Heart left ventricle (tissue), 16 donors: ENCODE measurements around the gene SLC6A3. TPM values are rescaled to one million over a fixed set of nuclear protein-coding genes. Genes with fewer than 3 reads are reported as not detected.
"Not testable (repeated sequence)": the region's sequence is repeated elsewhere in the genome, so short reads cannot be mapped to it uniquely, and the experiment has no call there.

Experiments
- ATAC-seq, 4 donors: fragments of 200-7000 bp; cut with Tn5 transposase; one replicate each; pipeline ENCODE4 v1.9.1; 2020 to 2022; ENCODE audit warnings: moderate library complexity in 4 of 4, mild to moderate bottlenecking in 3 of 4, moderate number of reproducible peaks in 1 of 4
- DNase-seq, 5 donors: peaks; one replicate each; pipeline ENCODE4 v3.0.0-alpha.2; 2020
- H3K27ac ChIP-seq, 12 donors: fragments of 200-600 bp; sonication (generic) in 4 of 12; one replicate each; pipeline versions ENCODE4 v1.5.0 to v1.8.0; 2016 to 2022; ENCODE audit warnings: mild to moderate bottlenecking in 2 of 12
- H3K27me3 ChIP-seq, 9 donors: fragments of 200-600 bp; sonication (generic) in 2 of 9; one replicate each; pipeline versions ENCODE4 v1.5.1 to v1.8.0; 2016 to 2022; ENCODE audit warnings: mild to moderate bottlenecking in 3 of 9
- H3K36me3 ChIP-seq, 9 donors: fragments of 200-600 bp; sonication (generic) in 2 of 9; one replicate each; pipeline versions ENCODE4 v1.5.0 to v1.8.0; 2018 to 2022; ENCODE audit warnings: mild to moderate bottlenecking in 2 of 9
- H3K4me1 ChIP-seq, 12 donors: fragments of 200-600 bp; sonication (generic) in 4 of 12; one replicate each; pipeline versions ENCODE4 v1.5.0 to v1.8.0; 2016 to 2022; ENCODE audit warnings: mild to moderate bottlenecking in 3 of 12
- H3K4me3 ChIP-seq, 12 donors: fragments of 200-600 bp; sonication (generic) in 4 of 12; one replicate each; pipeline versions ENCODE4 v1.5.0 to v1.8.0; 2017 to 2022; ENCODE audit warnings: mild to moderate bottlenecking in 9 of 12, moderate library complexity in 4 of 12
- H3K9me3 ChIP-seq, 12 donors: fragments of 200-600 bp; sonication (generic) in 4 of 12; one replicate each; pipeline versions ENCODE4 v1.5.0 to v1.8.0; 2016 to 2022; ENCODE audit warnings: mild to moderate bottlenecking in 1 of 12
- CTCF ChIP-seq, 12 donors: fragments of 200-600 bp; sonication (generic) in 4 of 12; IDR thresholded peaks; one replicate each; pipeline versions ENCODE4 v1.5.0 to v1.8.0; 2018 to 2022; ENCODE audit warnings: antibody characterized with exemption in 12 of 12, mild to moderate bottlenecking in 5 of 12
- POLR2A ChIP-seq, 2 donors: fragments of 450-650 bp; IDR thresholded peaks; one replicate each; pipeline ENCODE4 v1.6.1; 2017; ENCODE audit warnings: antibody characterized with exemption in 2 of 2, mild to moderate bottlenecking in 2 of 2, moderate library complexity in 2 of 2
- WGBS, 4 donors: extraction: QIAGEN DNeasy Blood & Tissue Kit in 2 of 4; methylation state at CpG; one replicate each; pipeline versions ENCODE4 v1.1.5 to v1.1.7; 2013 to 2018; 5-methylcytosine and 5-hydroxymethylcytosine counted together
- intact Hi-C, 10 donors: fragments of 100-400 bp; cut with DNase I; formaldehyde crosslinking; loops; one replicate each; pipeline versions ENCODE4 v1.11.1 to v1.14.2; 2022
- polyA plus RNA-seq, 2 donors: library from polyadenylated mRNA; stranded (reverse); fragments of 200-250 nt; gene quantifications; one replicate each; pipeline ENCODE4 v1.2.3, GENCODE V29; 2013
- total RNA-seq, 9 donors: library from RNA; depleted of rRNA in 2 of 9; stranded (reverse); fragments of >200 nt in 2 of 9; fragmentation: NEBNext Ultra II Directional in 3 of 9; extraction: Animal tissue kit (Norgen Biotek cat#: 25700) in 3 of 9; gene quantifications; one replicate each; pipeline versions ENCODE4 v1.1.0 to v1.2.4, GENCODE V29; 2016 to 2023
- donor health status: ischemic (EF 13 %, LVEDD 7.1; RV severe dilation, severe dysfunction).
- donor health status: healthy with polysubstance abuse.
- donor health status: DM: no; HTN: yes; CAD: no.
- donor health status: DM: no; HTN: no; CAD: no.
- donor health status: ischemic (EF 25% LVEDD 6.9; RV normal size, moderate dysfunction).
- donor health status: ischemic (EF 25% LVEDD 5.7; RV mildly dilated, moderate dysfunction).
- donor health status: healthy.
- donor health status: DM: yes; HTN: yes; CAD: no.
- donor health status: ischemic (EF 35%, LVEDD 5.7; RV mildly dilated, moderate dysfunction).
- donor health status: nonischemic (EF 11% LVEDD 7.7; RV severe dilation, severe dysfunction).
- donor health status: DM: yes; HTN: yes; CAD: no.
- donor health status: PGD.
- donor health status: ischemic (EF 29% LVEDD 5.4; RV normal size, mild dysfunction).
- donor health status: nonischemic (EF 23%, LVEDD 6.1; RV moderate dilation, normal function).

Gene SLC6A3
- total and polyA plus RNA-seq, 11 donors, result 0.06 to 0.29 (median 0.11) TPM; not detected in 7

GRCh38 chr5:1461396-1461795 is 16.2 kb upstream of the SLC6A3 start:
- DNase-seq, result peak in 1 of 5 donors; percentile 9
- TF ChIP-seq CTCF (IDR thresholded peaks at IDR 0.05) (no peak), POLR2A (IDR thresholded peaks at IDR 0.05) (no peak)

GRCh38 chr5:1460054-1460682 is 14.9 kb upstream of the SLC6A3 start:
- Histone ChIP-seq H3K9me3 (peaks cover 0 to 21% (median 3%) of the 10 kb centered on the region in 12 donors), H3K36me3 (peaks cover 0 to 42% (median 32%) of the 10 kb centered on the region in 9 donors), H3K27me3 (no peaks in the 10 kb centered on the region), H3K4me1 (no peaks in the 10 kb centered on the region), H3K27ac (no peak overlapping the region), H3K4me3 (no peak overlapping the region)
- DNase-seq, result peak in 1 of 5 donors; percentile 12
- intact Hi-C loops, result no loop called here
- 79 to 84% (median 82%) methylated on average over 15 to 16 of the region's 16 CpGs for WGBS, 4 donors
- no peak for TF ChIP-seq POLR2A (IDR thresholded peaks at IDR 0.05)
- TF ChIP-seq CTCF (IDR thresholded peaks at IDR 0.05), result no peak
- no peak for ATAC-seq

More at GRCh38 chr5:1461396-1461795, 16.2 kb upstream of the SLC6A3 start:
- intact Hi-C loops, result no loop called here
- H3K27ac ChIP-seq, result no peak overlapping the region
- H3K4me3 ChIP-seq, result no peak overlapping the region
- H3K36me3 ChIP-seq, result peaks cover 0 to 54% (median 38%) of the 10 kb centered on the region in 9 donors
- H3K4me1 ChIP-seq, result no peaks in the 10 kb centered on the region
- ATAC-seq, result no peak
- H3K9me3 ChIP-seq, result peaks cover 0 to 12% (median 0%) of the 10 kb centered on the region in 12 donors
- no peaks in the 10 kb centered on the region for H3K27me3 ChIP-seq
- WGBS, 4 donors, result 95 to 98% (median 97%) methylated on average over 10 of the region's 10 CpGs

- Histone ChIP-seq H3K36me3 (peaks cover 0 to 42% (median 32%) of the 10 kb centered on the region in 9 donors), H3K9me3 (peaks cover 0 to 26% (median 3%) of the 10 kb centered on the region in 12 donors)
- DNase-seq, ATAC-seq, H3K4me1 ChIP-seq, H3K27me3 ChIP-seq, intact Hi-C loops, H3K4me3 ChIP-seq, H3K27ac ChIP-seq: not testable (repeated sequence)
- 78 to 100% (median 95%) methylated on average over 2 of the region's 2 CpGs for WGBS, 4 donors
These were observed 14.2 kb upstream of the SLC6A3 start for GRCh38 chr5:1459435-1459834.

- 34 to 49% (median 40%) methylated on average over 9 to 13 of the region's 20 CpGs for WGBS, 4 donors
- H3K4me3 ChIP-seq, H3K4me1 ChIP-seq, DNase-seq, H3K27ac ChIP-seq, H3K27me3 ChIP-seq, intact Hi-C loops, ATAC-seq: not testable (repeated sequence)
- Histone ChIP-seq H3K9me3 (peaks cover 0 to 42% (median 18%) of the 10 kb centered on the region in 12 donors), H3K36me3 (peaks cover 0 to 12% (median 4%) of the 10 kb centered on the region in 9 donors)
These were observed 11.1 kb upstream of the SLC6A3 start for GRCh38 chr5:1456110-1456881.

GRCh38 chr5:1453613-1454012 is 8.4 kb upstream of the SLC6A3 start:
- Histone ChIP-seq H3K27ac (no peak overlapping the region), H3K27me3 (peaks cover 0 to 17% (median 0%) of the 10 kb centered on the region in 9 donors), H3K36me3 (no peaks in the 10 kb centered on the region), H3K9me3 (peaks cover 0 to 42% (median 18%) of the 10 kb centered on the region in 12 donors), H3K4me3 (no peak overlapping the region), H3K4me1 (no peaks in the 10 kb centered on the region)
- DNase-seq, result no peak
- 68 to 78% (median 70%) methylated on average over 2 of the region's 2 CpGs for WGBS, 4 donors
- no peak for TF ChIP-seq POLR2A (IDR thresholded peaks at IDR 0.05)
- TF ChIP-seq CTCF (IDR thresholded peaks at IDR 0.05), result no peak
- intact Hi-C loops, result no loop called here
- no peak for ATAC-seq
